T-cell (primary cell): ENCODE results near the gene SSBP2. TPM values are rescaled to one million over a fixed set of nuclear protein-coding genes. Genes with fewer than 3 reads are reported as not detected.
A peak's percentile ranks its signal among the peaks of the same experiment; 100 is the strongest.
"Not testable (repeated sequence)": the region's sequence is repeated elsewhere in the genome, so short reads cannot be mapped to it uniquely, and the experiment has no call there.

ENCODE experiments used
- ATAC-seq, 4 experiments: fragments of 200-7000 bp in 3 of 4; fragments of 150-1000 bp in 1 of 4; cut with Tn5 transposase; replicated peaks in 1 of 4; 1 replicate in 3 of 4; 2 replicates in 1 of 4; pipeline ENCODE4 v1.10.0; 2021; ENCODE audit warnings: moderate library complexity in 3 of 4, mild to moderate bottlenecking in 2 of 4, moderate number of reproducible peaks in 1 of 4
- CTCF ChIA-PET, 2 donors: fragments of 300-600 bp; sonication (Branson Sonifier 250); formaldehyde crosslinking; loops; one replicate each; lab custom pipeline; 2022; ENCODE audit warnings: antibody characterized with exemption in 2 of 2; lab: Charles Lee
- POLR2A ChIA-PET, 2 donors: fragments of 300-600 bp; sonication (Branson Sonifier 250); formaldehyde crosslinking; loops; one replicate each; lab custom pipeline; 2022; ENCODE audit warnings: antibody characterized with exemption in 2 of 2; lab: Charles Lee
- DNase-seq, 35 experiments: peaks; one replicate each; pipeline versions ENCODE4 v3.0.0 to v3.0.0-alpha.2; 2013 to 2023
- H3K27ac ChIP-seq: one replicate; pipeline ENCODE4 v1.5.1; 2013; ENCODE audit warnings: low read length
- H3K27me3 ChIP-seq, 2 experiments: replicated peaks in 1 of 2; 1 replicate in 1 of 2; 2 replicates in 1 of 2; pipeline versions ENCODE4 v1.6.1 to v1.7.0; 2013; ENCODE audit warnings: low read length in 1 of 2, mixed read lengths in 1 of 2; ENCODE audit not compliant: control insufficient read depth in 2 of 2, insufficient read depth in 2 of 2; ENCODE audit errors: extremely low read depth in 1 of 2
- H3K36me3 ChIP-seq, 2 donors: 1 replicate in 1 of 2; 2 replicates in 1 of 2; pipeline versions ENCODE4 v1.6.1 to v1.7.0; 2013; ENCODE audit warnings: low read length in 1 of 2; ENCODE audit not compliant: control insufficient read depth in 2 of 2, insufficient read depth in 1 of 2; ENCODE audit errors: extremely low read depth in 1 of 2
- H3K4me1 ChIP-seq, 2 experiments: 1 replicate in 1 of 2; 2 replicates in 1 of 2; pipeline versions ENCODE4 v1.6.1 to v1.7.0; 2013; ENCODE audit warnings: low read length in 2 of 2, mixed read lengths in 1 of 2; ENCODE audit not compliant: insufficient read depth in 2 of 2, control insufficient read depth in 1 of 2; ENCODE audit errors: extremely low read depth in 1 of 2
- H3K4me3 ChIP-seq, 2 donors: 1 replicate in 1 of 2; 2 replicates in 1 of 2; pipeline versions ENCODE4 v1.5.1 to v1.7.0; 2013; ENCODE audit warnings: mild to moderate bottlenecking in 2 of 2, low read length in 1 of 2, moderate library complexity in 1 of 2; ENCODE audit not compliant: control insufficient read depth in 1 of 2; ENCODE audit errors: extremely low read depth in 1 of 2
- H3K9me3 ChIP-seq: 2 replicates; pipeline ENCODE4 v1.7.0; 2013
- H3K27ac Mint-ChIP-seq, 2 donors: one replicate each; pipeline ENCODE4 v1.8.0; 2020 to 2021; ENCODE audit warnings: mild to moderate bottlenecking in 2 of 2, mixed read lengths in 2 of 2
- H3K27me3 Mint-ChIP-seq, 2 donors: one replicate each; pipeline ENCODE4 v1.8.0; 2021 to 2022; ENCODE audit warnings: mixed read lengths in 2 of 2
- H3K36me3 Mint-ChIP-seq: one replicate; pipeline ENCODE4 v1.8.0; 2021; ENCODE audit warnings: mixed read lengths
- H3K4me1 Mint-ChIP-seq, 3 donors: one replicate each; pipeline ENCODE4 v1.8.0; 2020 to 2022; ENCODE audit warnings: mixed read lengths in 3 of 3, mild to moderate bottlenecking in 1 of 3
- H3K4me3 Mint-ChIP-seq, 3 donors: one replicate each; pipeline ENCODE4 v1.8.0; 2020 to 2022; ENCODE audit warnings: mild to moderate bottlenecking in 3 of 3, mixed read lengths in 3 of 3, moderate library complexity in 3 of 3
- H3K9me3 Mint-ChIP-seq, 3 donors: one replicate each; pipeline ENCODE4 v1.8.0; 2020 to 2022; ENCODE audit warnings: mixed read lengths in 3 of 3
- WGBS: methylation state at CpG from one replicate; pipeline ENCODE4 v1.1.5; 2013; ENCODE audit warnings: missing lambda C conversion rate; ENCODE audit not compliant: insufficient coverage; 5-methylcytosine and 5-hydroxymethylcytosine counted together
- total RNA-seq, 35 experiments: library from RNA in 6 of 35; stranded (reverse) in 6 of 35; fragments of 120-200 nt in 1 of 35; gene quantifications; one replicate each; pipeline versions ENCODE4 v1.2.1 to v1.2.4 and lab custom pipeline; 2013 to 2026

The SSBP2 gene
- total RNA-seq, 5 donors from 2014 or later (not counting 1 experiment from before 2014, with no cell fraction given): 31.1 to 44.9 (median 35.8) TPM

DNA sequence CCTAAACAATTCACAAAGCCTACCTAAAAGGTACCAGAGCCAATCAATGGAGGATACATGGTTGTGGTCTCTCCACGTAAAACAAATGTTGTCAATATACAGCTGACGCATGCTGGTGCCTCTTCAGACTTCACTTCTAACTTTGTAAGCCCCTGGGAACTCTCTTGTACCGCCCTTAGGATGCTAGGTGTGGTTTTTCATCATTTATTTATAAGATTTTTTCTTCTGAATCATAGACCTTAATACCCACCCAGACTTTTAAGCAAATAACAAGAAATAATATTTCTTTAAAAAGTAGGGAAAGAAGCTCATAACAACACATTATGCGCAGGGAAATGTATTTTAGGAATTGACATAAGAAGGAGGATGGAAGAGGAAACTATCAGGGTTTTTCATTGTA lies 33.0 kb downstream of the SSBP2 start:
- H3K4me3 Mint-ChIP-seq: peak overlapping the region in 2 of 3 donors; percentile 5 to 34

DNA sequence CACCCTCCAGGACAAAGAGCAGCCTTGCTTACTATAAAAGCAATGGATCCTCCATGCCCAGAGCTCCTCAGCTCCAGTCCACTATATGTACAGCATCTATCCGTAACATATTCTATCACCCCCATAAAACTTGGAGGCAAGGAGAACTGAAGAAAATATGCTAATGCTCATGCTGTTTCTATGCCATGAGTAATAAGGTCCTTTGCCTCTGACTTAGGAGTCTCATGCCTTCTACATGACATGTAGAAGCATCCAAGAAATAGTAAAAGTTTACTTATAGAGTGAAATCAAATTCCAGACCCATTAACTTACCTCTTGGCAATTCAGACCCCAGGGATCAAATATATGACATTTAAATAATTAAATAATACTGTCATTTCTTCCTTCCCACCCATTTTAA lies 33.7 kb downstream of the SSBP2 start:
- no CpG with 5 or more reads among the region's 1 CpG for WGBS
- Histone ChIP-seq H3K27ac (no peak overlapping the region), H3K9me3 (no peaks in the 10 kb centered on the region), H3K4me3 (no peak overlapping the region), H3K36me3 (no peaks in the 10 kb centered on the region), H3K4me1 (peaks cover 0 to 34% of the 10 kb centered on the region in 2 experiments), H3K27me3 (no peaks in the 10 kb centered on the region)
- Mint-ChIP-seq H3K9me3 (no peaks in the 10 kb centered on the region), H3K27ac (no peak overlapping the region), H3K4me1 (peaks cover 70 to 75% (median 74%) of the 10 kb centered on the region in 3 donors), H3K27me3 (no peaks in the 10 kb centered on the region), H3K36me3 (peaks cover 6% of the 10 kb centered on the region), H3K4me3 (no peak overlapping the region)
- no peak for ATAC-seq
- CTCF ChIA-PET: no interaction called here
- DNase-seq: no peak
- POLR2A ChIA-PET: no interaction called here

More for the DNA sequence above, 33.0 kb downstream of the SSBP2 start:
- no peak for ATAC-seq
- H3K27ac ChIP-seq: no peak overlapping the region
- WGBS: no CpG with 5 or more reads among the region's 4 CpGs
- peaks cover 77 to 80% (median 80%) of the 10 kb centered on the region in 3 donors for H3K4me1 Mint-ChIP-seq
- CTCF ChIA-PET: interaction anchor here in 1 of 2 donors (0.6 to 1.2 kb wide), 2 partner anchors 22 to 26 kb away, joined by 3 to 4 read pairs; no protein-coding TSS in a partner anchor
- DNase-seq: no peak
- POLR2A ChIA-PET: interaction anchor here in 1 of 2 donors (0.5 to 0.6 kb wide), 2 partner anchors 25 to 80 kb away, joined by 3 to 4 read pairs; no protein-coding TSS in a partner anchor
- H3K4me1 ChIP-seq: peaks cover 0 to 37% of the 10 kb centered on the region in 2 experiments
- H3K4me3 ChIP-seq: no peak overlapping the region
- H3K36me3 Mint-ChIP-seq: peaks cover 6% of the 10 kb centered on the region
- peak overlapping the region in 1 of 2 donors; percentile 2 for H3K27ac Mint-ChIP-seq
- no peaks in the 10 kb centered on the region for H3K36me3 ChIP-seq
- H3K9me3 Mint-ChIP-seq: no peaks in the 10 kb centered on the region
- H3K27me3 ChIP-seq: no peaks in the 10 kb centered on the region
- no peaks in the 10 kb centered on the region for H3K27me3 Mint-ChIP-seq
- H3K9me3 ChIP-seq: no peaks in the 10 kb centered on the region

DNA sequence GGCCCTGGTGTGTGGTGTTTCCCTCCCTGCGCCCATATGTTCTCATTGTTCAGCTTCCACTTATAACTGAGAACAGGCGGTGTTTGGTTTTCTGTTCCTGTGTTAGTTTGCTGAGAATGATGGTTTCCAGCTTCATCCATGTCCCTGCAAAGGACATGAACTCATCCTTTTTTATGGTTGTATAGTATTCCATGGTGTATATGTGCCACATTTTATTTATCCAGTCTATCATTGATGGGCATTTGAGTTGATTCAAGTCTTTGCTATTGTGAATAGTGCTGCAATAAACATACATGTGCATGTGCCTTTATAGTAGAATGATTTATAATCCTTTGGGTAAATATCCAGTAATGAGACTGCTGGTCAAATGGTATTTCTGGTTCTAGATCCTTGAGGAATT lies 36.8 kb downstream of the SSBP2 start:
- H3K4me3 ChIP-seq, H3K9me3 Mint-ChIP-seq, H3K27ac ChIP-seq, CTCF ChIA-PET, H3K27ac Mint-ChIP-seq, H3K4me3 Mint-ChIP-seq, H3K9me3 ChIP-seq, DNase-seq, H3K27me3 ChIP-seq, H3K27me3 Mint-ChIP-seq, POLR2A ChIA-PET, H3K36me3 ChIP-seq, ATAC-seq: not testable (repeated sequence)
- Mint-ChIP-seq H3K36me3 (peaks cover 11% of the 10 kb centered on the region), H3K4me1 (peaks cover 52 to 58% (median 57%) of the 10 kb centered on the region in 3 donors)
- no CpG with 5 or more reads among the region's 2 CpGs for WGBS
- peaks cover 0 to 16% of the 10 kb centered on the region in 2 experiments for H3K4me1 ChIP-seq

DNA sequence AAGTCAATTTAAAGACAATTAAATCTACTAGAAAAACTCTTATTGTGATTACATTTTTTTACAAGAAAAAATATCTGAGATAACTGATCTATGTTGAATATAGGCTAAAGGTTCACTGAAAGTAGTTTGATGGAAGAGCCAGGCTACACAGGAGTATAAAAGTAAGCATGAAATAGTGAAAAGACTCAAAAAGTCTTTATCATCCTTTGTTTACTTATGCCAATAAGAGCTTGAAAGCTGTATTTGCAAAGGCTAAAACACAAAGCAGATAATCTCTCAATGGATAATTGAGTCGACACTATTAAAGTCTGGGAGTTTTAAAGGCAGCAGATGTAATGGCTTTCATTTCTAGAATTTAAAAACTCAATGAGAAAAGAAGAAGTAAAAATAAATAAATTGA lies 42.0 kb downstream of the SSBP2 start:
- Histone ChIP-seq H3K27ac (no peak overlapping the region), H3K36me3 (peaks cover 0 to 3% of the 10 kb centered on the region in 2 donors), H3K4me1 (no peaks in the 10 kb centered on the region), H3K27me3 (no peaks in the 10 kb centered on the region), H3K9me3 (no peaks in the 10 kb centered on the region), H3K4me3 (no peak overlapping the region)
- peaks cover 32% of the 10 kb centered on the region for H3K36me3 Mint-ChIP-seq
- no CpG with 5 or more reads among the region's 1 CpG for WGBS
- no peaks in the 10 kb centered on the region for H3K9me3 Mint-ChIP-seq
- H3K27ac Mint-ChIP-seq: no peak overlapping the region
- ATAC-seq: no peak
- H3K4me1 Mint-ChIP-seq: peaks cover 30 to 38% (median 32%) of the 10 kb centered on the region in 3 donors
- no peak for DNase-seq
- H3K4me3 Mint-ChIP-seq: no peak overlapping the region
- H3K27me3 Mint-ChIP-seq: no peaks in the 10 kb centered on the region
- ChIA-PET CTCF (no interaction called here), POLR2A (interaction anchor here in 1 of 2 donors (0.6 to 0.8 kb wide), 2 partner anchors 46 to 63 kb away, joined by 3 to 4 read pairs; no protein-coding TSS in a partner anchor)

DNA sequence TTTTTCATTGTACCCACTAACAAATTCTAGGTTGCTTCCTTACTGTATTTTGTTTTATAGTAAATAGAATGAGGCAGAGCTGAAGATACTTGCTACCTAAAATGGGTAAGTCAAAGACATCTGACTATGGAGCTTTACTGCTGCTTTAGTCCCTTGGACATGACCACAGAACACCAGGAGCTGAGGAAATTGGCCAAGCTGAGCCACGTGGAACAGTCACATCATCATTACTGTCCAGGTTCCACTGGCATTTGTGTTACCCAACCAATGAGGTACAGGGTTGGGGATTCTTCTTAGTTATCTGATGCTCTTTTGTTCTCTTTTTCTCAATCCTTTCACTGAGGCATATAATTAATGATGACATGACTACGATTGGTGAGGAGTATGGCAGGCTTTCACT lies 47.1 kb downstream of the SSBP2 start:
- CTCF ChIA-PET: interaction anchor here in 1 of 2 donors (0.7 kb wide), 1 partner anchor 626 kb away, joined by 9 read pairs; no protein-coding TSS in a partner anchor

DNA sequence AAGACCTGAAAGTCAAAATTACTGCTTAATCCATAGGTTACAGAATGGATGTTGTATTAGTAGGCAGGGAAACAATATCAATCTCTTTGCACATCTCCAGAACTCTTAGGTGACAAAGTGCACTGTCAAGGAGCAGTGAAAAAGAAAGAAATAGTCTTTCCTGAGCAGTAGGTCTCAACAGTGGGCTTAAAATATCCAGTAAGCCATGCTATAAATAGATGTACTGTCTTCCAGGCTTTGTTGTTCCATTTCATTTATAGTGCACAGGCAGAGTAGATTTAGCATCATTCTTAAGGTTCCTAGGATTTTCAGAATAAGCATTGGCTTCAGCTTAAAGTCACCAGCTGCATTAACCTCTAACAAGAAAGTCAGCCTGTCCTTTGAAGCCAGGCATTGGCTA lies 50.7 kb downstream of the SSBP2 start:
- no peak overlapping the region for H3K27ac ChIP-seq
- POLR2A ChIA-PET: no interaction called here
- H3K4me1 ChIP-seq: no peaks in the 10 kb centered on the region
- H3K27me3 Mint-ChIP-seq: no peaks in the 10 kb centered on the region
- peaks cover 38% of the 10 kb centered on the region for H3K36me3 Mint-ChIP-seq
- no peak overlapping the region for H3K4me3 ChIP-seq
- no peaks in the 10 kb centered on the region for H3K27me3 ChIP-seq
- H3K9me3 ChIP-seq: no peaks in the 10 kb centered on the region
- peaks cover 26 to 35% (median 29%) of the 10 kb centered on the region in 3 donors for H3K4me1 Mint-ChIP-seq
- CTCF ChIA-PET: interaction anchor here in 1 of 2 donors (0.6 kb wide), 1 partner anchor 1777 kb away, joined by 3 read pairs; no protein-coding TSS in a partner anchor
- H3K27ac Mint-ChIP-seq: no peak overlapping the region
- peaks cover 6 to 10% (median 10%) of the 10 kb centered on the region in 3 donors for H3K9me3 Mint-ChIP-seq
- H3K4me3 Mint-ChIP-seq: no peak overlapping the region
- no peaks in the 10 kb centered on the region for H3K36me3 ChIP-seq
- no peak for DNase-seq
- no peak for ATAC-seq

More for the DNA sequence above, 47.1 kb downstream of the SSBP2 start:
- H3K27me3 Mint-ChIP-seq: no peaks in the 10 kb centered on the region
- WGBS: no CpG with 5 or more reads among the region's 2 CpGs
- H3K27ac Mint-ChIP-seq: no peak overlapping the region
- POLR2A ChIA-PET: no interaction called here
- H3K9me3 ChIP-seq: no peaks in the 10 kb centered on the region
- H3K4me3 ChIP-seq: no peak overlapping the region
- H3K4me1 Mint-ChIP-seq: peaks cover 26 to 31% (median 31%) of the 10 kb centered on the region in 3 donors
- H3K9me3 Mint-ChIP-seq: peaks cover 6 to 10% (median 10%) of the 10 kb centered on the region in 3 donors
- DNase-seq (no peak), ATAC-seq (no peak)
- H3K4me3 Mint-ChIP-seq: no peak overlapping the region
- no peaks in the 10 kb centered on the region for H3K27me3 ChIP-seq
- no peak overlapping the region for H3K27ac ChIP-seq
- peaks cover 49% of the 10 kb centered on the region for H3K36me3 Mint-ChIP-seq
- H3K36me3 ChIP-seq: peaks cover 0 to 3% of the 10 kb centered on the region in 2 donors
- H3K4me1 ChIP-seq: no peaks in the 10 kb centered on the region
